Fibroblast of lung (primary cell): Measurements from ENCODE around the gene TIGD6. TPM values are rescaled to one million over a fixed set of nuclear protein-coding genes. Genes with fewer than 3 reads are reported as not detected.

Experiments
- DNase-seq, 2 donors: peaks; one replicate each; pipeline versions ENCODE4 v3.0.0 to v3.0.0-alpha.2; 2010; ENCODE audit warnings: low read depth in 2 of 2
- H2AFZ ChIP-seq: 2 replicates; pipeline ENCODE4 v1.5.1; 2012; ENCODE audit warnings: low read length, control low read depth, inconsistent platforms
- H3K27ac ChIP-seq: 2 replicates; pipeline ENCODE4 v1.5.1; 2011; ENCODE audit warnings: low read length, control low read depth; ENCODE audit not compliant: insufficient read depth
- H3K27me3 ChIP-seq: 2 replicates; pipeline ENCODE4 v1.5.1; 2011; ENCODE audit warnings: mild to moderate bottlenecking, low read length; ENCODE audit not compliant: control insufficient read depth, insufficient read depth
- H3K36me3 ChIP-seq: 2 replicates; pipeline ENCODE4 v1.5.1; 2011; ENCODE audit warnings: low read length; ENCODE audit not compliant: control insufficient read depth, insufficient read depth
- H3K4me1 ChIP-seq: 2 replicates; pipeline ENCODE4 v1.5.1; 2011; ENCODE audit warnings: low read length; ENCODE audit not compliant: control insufficient read depth, insufficient read depth; ENCODE audit errors: extremely low read depth
- H3K4me2 ChIP-seq: 2 replicates; pipeline ENCODE4 v1.5.1; 2011; ENCODE audit warnings: low read length, control low read depth; ENCODE audit not compliant: insufficient read depth; ENCODE audit errors: extremely low read depth
- H3K4me3 ChIP-seq, 4 experiments: fragments of 200-600 bp in 1 of 4; sonication (generic) in 1 of 4; replicated peaks in 1 of 4; 2 replicates each; pipeline ENCODE4 v1.5.1; 2011 to 2016; ENCODE audit warnings: low read length in 4 of 4, low read depth in 3 of 4, mild to moderate bottlenecking in 3 of 4, control low read depth in 2 of 4, inconsistent platforms in 1 of 4, mixed read lengths in 1 of 4; ENCODE audit not compliant: insufficient read depth in 1 of 4; ENCODE audit errors: control extremely low read depth in 1 of 4
- H3K79me2 ChIP-seq: 2 replicates; pipeline ENCODE4 v1.5.1; 2012; ENCODE audit warnings: mild to moderate bottlenecking, low read length, inconsistent platforms; ENCODE audit not compliant: control insufficient read depth, insufficient read depth
- H3K9ac ChIP-seq: 2 replicates; pipeline ENCODE4 v1.5.1; 2011; ENCODE audit warnings: mild to moderate bottlenecking, low read length, control low read depth; ENCODE audit not compliant: insufficient read depth
- H3K9me3 ChIP-seq: 2 replicates; pipeline ENCODE4 v1.5.1; 2012; ENCODE audit warnings: low read depth, low read length; ENCODE audit not compliant: control insufficient read depth, insufficient read depth
- H4K20me1 ChIP-seq: 2 replicates; pipeline ENCODE4 v1.5.1; 2011; ENCODE audit warnings: low read length; ENCODE audit not compliant: control insufficient read depth, insufficient read depth; ENCODE audit errors: extremely low read depth
- EZH2 ChIP-seq: IDR thresholded peaks from 2 replicates; pipeline ENCODE4 v1.5.1; 2012; ENCODE audit warnings: low read length, control low read depth, mild to moderate bottlenecking; ENCODE audit errors: missing control alignments
- polyA plus RNA-seq, 2 donors: library from polyadenylated mRNA; depleted of rRNA in 1 of 2; stranded (reverse) in 1 of 2; unstranded in 1 of 2; fragments of >200 nt; gene quantifications; 2 replicates each; pipeline ENCODE4 v1.2.1, GENCODE V29; 2011 to 2012; ENCODE audit warnings: missing spikeins in 1 of 2
- total RNA-seq: library from RNA; depleted of rRNA; stranded (reverse); fragments of >200 nt; gene quantifications from 2 replicates; pipeline ENCODE4 v1.2.1, GENCODE V29; 2014
- TF ChIP-seq, protein P1 (sequence below), 2 donors: IDR thresholded peaks in 1 of 2; conservative IDR thresholded peaks in 1 of 2; 1 replicate in 1 of 2; 2 replicates in 1 of 2; pipeline ENCODE4 v1.5.1; 2011 to 2012; ENCODE audit warnings: low read length in 2 of 2, control low read depth in 1 of 2, inconsistent platforms in 1 of 2, low read depth in 1 of 2, mild to moderate bottlenecking in 1 of 2

TIGD6 gene
- total and polyA plus RNA-seq, 2 donors (not counting 1 experiment from before 2014, with no cell fraction given) = 5.7 to 10.4 TPM

DNA sequence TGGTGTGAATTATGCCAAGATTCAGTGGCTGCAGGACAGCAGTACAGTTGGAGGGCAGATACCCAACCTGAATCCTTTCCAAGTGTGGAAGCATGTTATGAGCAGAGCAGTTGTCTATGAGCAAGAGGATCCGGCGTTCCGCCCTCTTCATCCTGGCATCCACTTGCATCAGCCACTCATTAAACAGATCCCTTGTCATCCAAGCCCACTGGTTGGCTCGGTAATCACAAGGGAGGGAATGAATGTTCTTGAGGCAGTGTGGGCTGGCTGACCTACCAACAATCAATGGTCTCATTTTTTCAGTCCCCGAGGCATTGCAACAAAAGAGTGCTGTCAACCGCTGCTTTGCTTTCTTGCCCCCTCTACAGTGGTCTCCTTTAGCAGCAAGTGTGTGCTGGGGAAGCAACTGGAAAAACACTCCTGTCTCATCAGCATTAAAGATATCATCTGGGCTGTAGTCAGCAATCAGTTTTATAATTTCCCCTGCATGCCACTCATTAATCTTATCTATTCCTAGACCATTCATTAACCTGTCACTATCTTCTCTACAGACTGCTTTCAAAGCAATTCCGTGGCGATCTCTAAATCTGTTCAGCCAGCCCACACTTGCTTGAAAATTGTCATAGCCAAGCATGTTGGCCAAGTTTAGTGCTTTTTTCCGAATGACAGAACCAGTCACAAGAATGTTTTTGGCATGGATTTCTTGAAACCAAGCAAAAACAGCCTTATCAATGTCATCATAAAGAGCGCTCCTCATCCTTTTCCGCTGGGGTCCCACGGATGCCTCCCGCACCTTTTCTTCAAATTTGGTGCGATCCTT is 4.9 kb downstream of the TIGD6 start:
- Histone ChIP-seq H3K4me1 (peaks cover 3% of the 10 kb centered on the region), H2AFZ (no peak overlapping the region), H3K79me2 (peaks cover 4% of the 10 kb centered on the region), H4K20me1 (no peaks in the 10 kb centered on the region), H3K27ac (no peak overlapping the region), H3K4me2 (no peak overlapping the region), H3K9ac (no peak overlapping the region), H3K9me3 (no peaks in the 10 kb centered on the region), H3K4me3 (no peak overlapping the region), H3K27me3 (no peaks in the 10 kb centered on the region), H3K36me3 (no peaks in the 10 kb centered on the region)
- DNase-seq = no peak
- no peak for TF ChIP-seq EZH2
- TF ChIP-seq, protein P1, sequence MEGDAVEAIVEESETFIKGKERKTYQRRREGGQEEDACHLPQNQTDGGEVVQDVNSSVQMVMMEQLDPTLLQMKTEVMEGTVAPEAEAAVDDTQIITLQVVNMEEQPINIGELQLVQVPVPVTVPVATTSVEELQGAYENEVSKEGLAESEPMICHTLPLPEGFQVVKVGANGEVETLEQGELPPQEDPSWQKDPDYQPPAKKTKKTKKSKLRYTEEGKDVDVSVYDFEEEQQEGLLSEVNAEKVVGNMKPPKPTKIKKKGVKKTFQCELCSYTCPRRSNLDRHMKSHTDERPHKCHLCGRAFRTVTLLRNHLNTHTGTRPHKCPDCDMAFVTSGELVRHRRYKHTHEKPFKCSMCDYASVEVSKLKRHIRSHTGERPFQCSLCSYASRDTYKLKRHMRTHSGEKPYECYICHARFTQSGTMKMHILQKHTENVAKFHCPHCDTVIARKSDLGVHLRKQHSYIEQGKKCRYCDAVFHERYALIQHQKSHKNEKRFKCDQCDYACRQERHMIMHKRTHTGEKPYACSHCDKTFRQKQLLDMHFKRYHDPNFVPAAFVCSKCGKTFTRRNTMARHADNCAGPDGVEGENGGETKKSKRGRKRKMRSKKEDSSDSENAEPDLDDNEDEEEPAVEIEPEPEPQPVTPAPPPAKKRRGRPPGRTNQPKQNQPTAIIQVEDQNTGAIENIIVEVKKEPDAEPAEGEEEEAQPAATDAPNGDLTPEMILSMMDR (conservative IDR thresholded peaks at IDR 0.05 in 1 of 2, IDR thresholded peaks at IDR 0.05 in 1 of 2; ENCODE audit: low read depth in 1 of 2, low read length in 2 of 2) = no peak

DNA sequence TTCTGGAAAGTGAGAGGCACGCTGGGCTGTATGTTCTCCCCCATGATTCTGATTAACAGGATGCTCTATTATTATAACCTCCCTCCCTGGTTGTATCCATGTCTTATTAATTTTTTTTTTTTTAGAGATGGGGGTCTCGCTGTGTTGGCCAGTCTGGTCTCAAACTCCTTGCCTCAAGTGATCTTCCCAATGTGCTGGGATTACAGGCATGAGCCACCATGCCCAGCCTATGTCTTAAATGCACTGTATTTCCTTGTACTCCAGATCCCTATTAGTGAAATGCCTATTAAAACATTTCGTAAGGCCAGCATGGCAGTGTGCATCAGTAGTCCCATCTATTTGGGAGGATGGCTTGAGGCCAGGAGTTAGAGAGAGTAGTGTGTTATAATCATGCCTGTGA is 7.0 kb downstream of the TIGD6 start:
- H3K27ac ChIP-seq = no peak overlapping the region
- TF ChIP-seq, protein P1 (conservative IDR thresholded peaks at IDR 0.05 in 1 of 2, IDR thresholded peaks at IDR 0.05 in 1 of 2; ENCODE audit: low read depth in 1 of 2, low read length in 2 of 2) = no peak
- no peak for TF ChIP-seq EZH2
- H3K9me3 ChIP-seq = no peaks in the 10 kb centered on the region
- DNase-seq = no peak
- no peaks in the 10 kb centered on the region for H3K4me1 ChIP-seq
- H3K79me2 ChIP-seq = no peaks in the 10 kb centered on the region
- H3K9ac ChIP-seq = no peak overlapping the region
- H3K27me3 ChIP-seq = no peaks in the 10 kb centered on the region
- H4K20me1 ChIP-seq = no peaks in the 10 kb centered on the region
- no peaks in the 10 kb centered on the region for H3K36me3 ChIP-seq
- H3K4me2 ChIP-seq = no peak overlapping the region
- H2AFZ ChIP-seq = no peak overlapping the region
- H3K4me3 ChIP-seq = no peak overlapping the region

DNA sequence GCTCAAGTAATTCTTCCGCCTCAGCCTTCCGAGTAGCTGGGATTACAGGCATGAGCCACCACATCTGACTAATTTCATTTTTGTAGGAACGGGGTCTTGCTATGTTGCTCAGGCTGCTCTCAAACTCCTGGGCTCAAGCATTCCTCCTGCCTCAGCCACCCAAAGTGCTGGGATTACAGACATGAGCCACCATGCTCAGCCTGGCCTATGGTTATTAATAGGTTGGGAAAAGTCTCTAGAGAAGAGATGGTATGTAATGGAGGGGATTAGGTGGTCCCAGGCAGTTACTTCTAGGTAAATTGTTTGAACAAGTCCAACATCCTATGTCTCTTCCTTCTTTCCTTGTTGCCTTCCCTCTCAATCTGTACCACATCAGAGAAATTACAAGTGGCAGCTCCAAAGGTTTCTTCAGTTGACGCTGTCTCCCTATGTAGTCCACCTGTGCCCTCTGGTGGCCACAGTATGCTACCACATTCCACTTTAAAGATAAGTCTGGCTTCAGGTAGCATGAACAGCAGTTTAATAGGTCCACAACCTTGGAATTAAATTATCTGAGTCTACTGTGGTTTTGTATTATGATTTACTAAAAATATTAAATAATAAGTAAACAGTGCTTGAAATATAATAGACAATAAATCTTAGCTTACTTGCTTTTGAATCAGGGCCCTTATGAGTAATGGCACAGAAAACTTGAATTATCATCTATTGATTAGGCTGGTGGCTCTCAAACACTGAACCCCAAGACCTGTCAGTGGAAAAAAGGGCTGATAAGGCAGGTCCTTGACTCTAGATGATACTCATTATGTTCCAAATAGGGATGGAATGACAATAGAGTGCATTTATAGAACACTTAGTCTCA is 9.7 kb downstream of the TIGD6 start:
- Histone ChIP-seq H3K4me2 (no peak overlapping the region), H3K4me1 (no peaks in the 10 kb centered on the region), H3K27me3 (no peaks in the 10 kb centered on the region), H4K20me1 (no peaks in the 10 kb centered on the region), H3K27ac (no peak overlapping the region), H3K79me2 (no peaks in the 10 kb centered on the region), H3K36me3 (no peaks in the 10 kb centered on the region), H3K4me3 (no peak overlapping the region), H3K9me3 (no peaks in the 10 kb centered on the region), H2AFZ (no peak overlapping the region), H3K9ac (no peak overlapping the region)
- TF ChIP-seq, protein P1 (conservative IDR thresholded peaks at IDR 0.05 in 1 of 2, IDR thresholded peaks at IDR 0.05 in 1 of 2; ENCODE audit: low read depth in 1 of 2, low read length in 2 of 2) = peak; percentile 84 to 92
- no peak for TF ChIP-seq EZH2
- peak; percentile 61 to 77 for DNase-seq
